H1 (cell line): ENCODE data around the gene PRAMEF12. TPM values are rescaled to one million over a fixed set of nuclear protein-coding genes. Genes with fewer than 3 reads are reported as not detected.

Experiments used
- CHD7 ChIP-seq: fragments of 300-600 bp; sonication (generic); IDR thresholded peaks from 2 replicates; pipeline ENCODE4 v1.7.1; 2012; ENCODE audit warnings: low read length, moderate library complexity, mild to moderate bottlenecking, inconsistent platforms; ENCODE audit not compliant: insufficient replicate concordance
- JUN ChIP-seq: IDR thresholded peaks from 2 replicates; pipeline ENCODE4 v1.6.1; 2011; ENCODE audit warnings: low read depth, mild to moderate bottlenecking, improper control_type of control experiment, low read length
- NRF1 ChIP-seq: IDR thresholded peaks from 2 replicates; pipeline ENCODE4 v1.6.1; 2011; ENCODE audit warnings: mild to moderate bottlenecking, low read depth, low read length, improper control_type of control experiment
- POLR2A ChIP-seq, 2 experiments: IDR thresholded peaks; 1 replicate in 1 of 2; 2 replicates in 1 of 2; pipeline ENCODE4 v1.6.1; 2011; ENCODE audit warnings: low read depth in 2 of 2, low read length in 2 of 2, mild to moderate bottlenecking in 2 of 2; ENCODE audit errors: control extremely low read depth in 1 of 2
- polyA plus RNA-seq, 7 experiments: library from polyadenylated mRNA; depleted of rRNA in 3 of 7; stranded (reverse) in 5 of 7; unstranded in 2 of 7; fragments of >200 nt in 5 of 7; fragments of 200-250 nt in 2 of 7; gene quantifications; 1 replicate in 5 of 7; 2 replicates in 1 of 7; 4 replicates in 1 of 7; pipeline versions ENCODE4 v1.2.1 to v1.2.3, GENCODE V29; 2011 to 2013; ENCODE audit warnings: missing spikeins in 2 of 7, mixed read lengths in 2 of 7
- total RNA-seq: library from RNA; stranded (reverse); fragmentation: NEBNext Ultra II Directional; extraction: Animal tissue kit (Norgen Biotek cat#: 25700); gene quantifications from 2 replicates; pipeline ENCODE4 v1.2.1, GENCODE V29; 2021

The PRAMEF12 gene
- total and polyA plus RNA-seq, 2 of the 8 experiments (the other 6 are each of a cell fraction or from before 2014, with no cell fraction given) = not detected

GRCh38 chr1:12769031-12769430 is 4.5 kb upstream of the PRAMEF12 start (continued):
- TF ChIP-seq NRF1 (no peak), JUN (no peak), CHD7 (no peak), POLR2A (IDR thresholded peaks at IDR 0.05; ENCODE audit: control extremely low read depth in 1 of 2, low read depth in 2 of 2, low read length in 2 of 2) (no peak)
